Activated CD8-positive, alpha-beta memory T cell treated with anti-CD3 and anti-CD28 coated beads, Interleukin-2, amount 50 U/mL, for 48 hours (primary cell): ENCODE measurements around the gene ZKSCAN1.
"Not testable (repeated sequence)": the region's sequence is repeated elsewhere in the genome, so short reads cannot be mapped to it uniquely, and the experiment has no call there.

Experiments used
- DNase-seq: peaks from one replicate; pipeline ENCODE4 v3.0.0-alpha.2; 2020

ZKSCAN1 gene

GRCh38 chr7:100015232-100016214, at the start of gene ZKSCAN1:
Gene ZKSCAN1, plus strand, starts transcription at chr7:100015596. Its CDS starts 7,911 bp downstream, at chr7:100023507.
- peak; percentile 88 for DNase-seq

- DNase-seq = no peak
Observed at GRCh38 chr7:99969298-99969697, 46.1 kb upstream of the ZKSCAN1 start.

GRCh38 chr7:99969813-99970212, 45.6 kb upstream of the ZKSCAN1 start:
- DNase-seq = not testable (repeated sequence)

GRCh38 chr7:99971242-99971641, 44.2 kb upstream of the ZKSCAN1 start:
- DNase-seq = no peak

GRCh38 chr7:99973817-99974216, 41.6 kb upstream of the ZKSCAN1 start:
- not testable (repeated sequence) for DNase-seq

- DNase-seq = no peak
Observed at GRCh38 chr7:99974681-99975080, 40.7 kb upstream of the ZKSCAN1 start.

GRCh38 chr7:99975782-99976521, 39.4 kb upstream of the ZKSCAN1 start, which contains the start of gene AZGP1:
Gene AZGP1, minus strand, starts transcription at chr7:99976031. Its CDS starts 11 bp downstream, at chr7:99976020.
- DNase-seq = no peak

GRCh38 chr7:99976626-99977025, 38.8 kb upstream of the ZKSCAN1 start:
- no peak for DNase-seq

GRCh38 chr7:99979814-99980225, 35.6 kb upstream of the ZKSCAN1 start:
- DNase-seq = peak; percentile 88

- DNase-seq = not testable (repeated sequence)
Observed at GRCh38 chr7:99980448-99980872, 34.9 kb upstream of the ZKSCAN1 start.

- DNase-seq = not testable (repeated sequence)
Observed at GRCh38 chr7:99981066-99981465, 34.3 kb upstream of the ZKSCAN1 start.

- DNase-seq = no peak
Observed at GRCh38 chr7:99984593-99984992, 30.8 kb upstream of the ZKSCAN1 start.

GRCh38 chr7:99987306-99987705, 28.1 kb upstream of the ZKSCAN1 start:
- not testable (repeated sequence) for DNase-seq

GRCh38 chr7:99987846-99988245, 27.6 kb upstream of the ZKSCAN1 start:
- DNase-seq = no peak

GRCh38 chr7:99990460-99990852, 24.9 kb upstream of the ZKSCAN1 start:
- DNase-seq = no peak

- DNase-seq = not testable (repeated sequence)
Observed at GRCh38 chr7:99991543-99991942, 23.9 kb upstream of the ZKSCAN1 start.

- no peak for DNase-seq
Observed at GRCh38 chr7:99992330-99993038, 22.9 kb upstream of the ZKSCAN1 start.

- DNase-seq = no peak
Observed at GRCh38 chr7:99994819-99995218, 20.6 kb upstream of the ZKSCAN1 start.

GRCh38 chr7:99996755-99997544, 18.4 kb upstream of the ZKSCAN1 start:
- DNase-seq = no peak

- DNase-seq = peak; percentile 86
Observed at GRCh38 chr7:99997545-99998137, 17.8 kb upstream of the ZKSCAN1 start.

- DNase-seq = no peak
Observed at GRCh38 chr7:100000239-100000638, 15.2 kb upstream of the ZKSCAN1 start.
